Duodenal mucosa (tissue), 2 donors: ENCODE measurements around the gene LLCFC1.

ENCODE experiments used
- H3K27ac ChIP-seq: one replicate; pipeline ENCODE4 v1.7.0; 2013; ENCODE audit warnings: low read depth, low read length
- H3K27me3 ChIP-seq, 2 donors: one replicate each; pipeline ENCODE4 v1.7.0; 2013; ENCODE audit warnings: low read length in 2 of 2, control low read depth in 1 of 2; ENCODE audit not compliant: insufficient read depth in 2 of 2, control insufficient read depth in 1 of 2
- H3K36me3 ChIP-seq, 2 donors: one replicate each; pipeline ENCODE4 v1.7.0; 2013; ENCODE audit warnings: low read length in 2 of 2, control low read depth in 1 of 2; ENCODE audit not compliant: insufficient read depth in 2 of 2, control insufficient read depth in 1 of 2
- H3K4me1 ChIP-seq, 2 donors: one replicate each; pipeline ENCODE4 v1.7.0; 2013; ENCODE audit warnings: low read length in 2 of 2, control low read depth in 1 of 2; ENCODE audit not compliant: insufficient read depth in 2 of 2, control insufficient read depth in 1 of 2
- H3K4me3 ChIP-seq, 2 donors: one replicate each; pipeline ENCODE4 v1.7.0; 2013; ENCODE audit warnings: low read length in 2 of 2, low read depth in 1 of 2
- H3K9ac ChIP-seq, 2 donors: one replicate each; pipeline ENCODE4 v1.7.0; 2013; ENCODE audit warnings: low read length in 2 of 2, low read depth in 1 of 2
- H3K9me3 ChIP-seq, 2 donors: one replicate each; pipeline ENCODE4 v1.7.0; 2013; ENCODE audit warnings: low read length in 2 of 2, control low read depth in 1 of 2; ENCODE audit not compliant: control insufficient read depth in 1 of 2

The LLCFC1 gene

DNA sequence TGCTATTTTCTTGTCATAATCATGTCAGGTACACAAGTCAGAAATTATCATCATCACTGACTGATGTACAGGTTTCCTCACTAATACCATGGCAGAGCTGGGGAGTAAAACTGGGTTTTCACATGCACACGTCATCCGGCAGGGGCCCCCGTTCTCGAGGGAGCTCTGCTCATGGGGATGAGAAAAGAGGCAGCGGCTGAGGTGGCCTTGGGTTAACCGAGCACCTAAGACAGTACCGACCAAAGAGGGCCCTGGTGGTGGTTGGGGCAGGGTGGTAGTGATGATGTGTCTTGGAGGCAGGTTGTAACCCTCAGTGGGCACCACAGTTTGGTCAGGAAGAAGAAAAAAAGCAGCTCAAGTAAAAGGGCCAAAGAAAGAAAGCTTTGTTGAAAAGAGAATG lies 41.6 kb upstream of the LLCFC1 start:
- Histone ChIP-seq H3K36me3 (no peaks in the 10 kb centered on the region), H3K9ac (no peak overlapping the region), H3K4me1 (peaks cover 28 to 31% of the 10 kb centered on the region in 2 donors), H3K4me3 (no peak overlapping the region), H3K27me3 (no peaks in the 10 kb centered on the region), H3K27ac (no peak overlapping the region), H3K9me3 (no peaks in the 10 kb centered on the region)

DNA sequence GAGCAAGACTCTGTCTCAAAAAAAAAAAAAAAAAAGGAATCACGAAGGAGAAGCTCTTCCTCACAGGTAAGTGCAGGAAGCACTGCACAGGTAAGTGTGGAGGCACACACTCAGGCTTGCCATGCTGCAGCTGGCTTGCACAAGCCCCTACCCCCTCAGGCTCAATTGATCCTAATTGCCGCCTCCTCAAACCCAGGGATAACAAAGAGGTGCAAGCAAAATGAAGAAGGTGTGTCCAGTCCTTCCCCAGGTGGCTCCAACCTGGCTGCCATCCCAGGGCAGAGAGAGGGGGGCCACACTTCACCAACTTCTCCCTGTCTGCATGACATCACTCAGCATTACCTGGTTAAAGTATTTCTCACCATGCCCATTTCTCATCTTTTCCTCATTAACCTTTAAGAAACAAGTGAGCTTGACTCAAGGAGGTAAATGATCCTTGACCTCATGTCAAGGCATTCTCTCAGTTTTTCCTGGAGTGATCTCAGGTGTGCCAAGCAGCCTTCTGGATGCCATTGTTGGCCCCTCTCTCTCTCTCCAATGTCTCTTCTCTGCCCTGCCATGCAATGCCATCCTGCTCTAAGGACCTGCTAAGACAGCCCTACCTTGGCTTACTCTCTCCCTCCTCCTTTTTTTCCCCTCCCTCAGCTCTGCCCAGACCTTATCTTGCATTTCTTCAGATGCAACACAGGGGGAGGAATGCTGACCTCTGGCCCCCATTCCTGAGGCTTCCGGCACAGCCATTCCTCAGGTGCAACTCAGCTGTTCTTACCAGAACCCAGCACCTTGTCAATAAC lies 40.7 kb upstream of the LLCFC1 start:
- H3K27me3 ChIP-seq = no peaks in the 10 kb centered on the region

DNA sequence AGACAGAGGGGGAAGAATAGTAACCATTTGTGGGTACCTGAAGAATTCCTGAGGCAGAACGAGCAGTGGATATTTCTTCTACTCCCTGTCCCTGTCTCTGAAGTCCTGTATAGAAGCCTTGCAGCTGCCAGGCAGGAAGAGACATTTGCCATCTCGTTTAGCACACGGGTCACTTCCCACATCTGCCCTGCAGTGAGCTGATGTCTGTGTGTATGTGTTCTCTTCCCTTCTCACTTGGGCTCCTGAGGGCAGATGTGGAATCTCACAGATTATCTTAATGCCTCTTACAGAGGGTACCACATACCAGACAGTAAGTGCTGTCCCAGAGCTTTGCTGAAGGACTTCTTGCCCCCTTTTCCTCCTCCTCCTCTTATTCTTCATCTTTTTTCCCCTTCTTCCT lies 39.6 kb upstream of the LLCFC1 start:
- Histone ChIP-seq H3K27ac (no peak overlapping the region), H3K36me3 (no peaks in the 10 kb centered on the region), H3K9me3 (peaks cover 0 to 4% of the 10 kb centered on the region in 2 donors), H3K4me1 (peaks cover 20% of the 10 kb centered on the region in 2 donors), H3K27me3 (no peaks in the 10 kb centered on the region), H3K4me3 (no peak overlapping the region), H3K9ac (no peak overlapping the region)

More for the DNA sequence above, 40.7 kb upstream of the LLCFC1 start:
- Histone ChIP-seq H3K9me3 (no peaks in the 10 kb centered on the region), H3K9ac (no peak overlapping the region), H3K4me3 (no peak overlapping the region), H3K4me1 (peaks cover 23% of the 10 kb centered on the region in 2 donors), H3K27ac (no peak overlapping the region), H3K36me3 (no peaks in the 10 kb centered on the region)

- Histone ChIP-seq H3K36me3 (no peaks in the 10 kb centered on the region), H3K9ac (no peak overlapping the region), H3K27me3 (no peaks in the 10 kb centered on the region), H3K27ac (no peak overlapping the region), H3K4me3 (no peak overlapping the region), H3K9me3 (peaks cover 0 to 6% of the 10 kb centered on the region in 2 donors), H3K4me1 (peaks cover 8 to 9% of the 10 kb centered on the region in 2 donors)
Observed at GRCh38 chr7:142901426-142902259, 37.6 kb upstream of the LLCFC1 start.

DNA sequence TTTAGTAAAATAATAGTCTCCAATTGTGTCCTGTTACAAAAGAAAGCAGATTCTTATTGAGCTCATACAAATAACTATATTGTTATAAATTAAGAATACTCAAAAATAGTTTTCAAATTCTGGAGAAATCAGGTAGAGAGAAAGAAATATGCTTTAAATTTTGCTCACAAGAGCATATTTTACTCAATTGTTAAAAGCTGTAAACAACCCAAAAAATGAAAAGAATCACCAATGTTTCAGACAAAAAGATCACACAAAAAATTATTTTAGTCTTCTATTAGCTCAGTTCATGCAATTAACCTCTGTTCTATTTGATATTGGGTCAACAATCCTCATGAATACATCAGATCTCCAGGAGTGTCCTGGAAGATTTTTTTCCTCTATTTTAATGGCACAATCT lies 35.2 kb upstream of the LLCFC1 start:
- Histone ChIP-seq H3K27me3 (no peaks in the 10 kb centered on the region), H3K27ac (no peak overlapping the region), H3K9me3 (peaks cover 0 to 6% of the 10 kb centered on the region in 2 donors), H3K9ac (no peak overlapping the region), H3K36me3 (no peaks in the 10 kb centered on the region), H3K4me3 (no peak overlapping the region), H3K4me1 (peaks cover 7 to 10% of the 10 kb centered on the region in 2 donors)

DNA sequence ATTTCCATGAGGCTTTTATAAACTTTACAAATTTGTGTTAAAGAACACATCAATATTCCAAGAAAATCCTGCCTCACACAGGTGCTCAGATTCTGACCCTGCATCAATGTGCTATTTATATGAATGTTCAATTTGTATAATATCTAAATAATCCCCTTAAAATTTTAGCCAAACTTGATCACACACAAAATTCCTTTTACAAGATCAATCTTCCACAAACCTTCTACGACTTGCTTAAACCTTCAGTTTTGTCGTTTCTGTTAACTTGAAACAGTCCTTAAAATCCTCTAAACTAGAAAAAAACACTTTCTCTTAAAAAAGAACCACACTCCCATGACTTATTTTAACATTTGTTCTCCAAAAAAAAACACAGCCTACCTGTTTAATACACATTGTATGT lies 33.5 kb upstream of the LLCFC1 start:
- Histone ChIP-seq H3K4me3 (no peak overlapping the region), H3K36me3 (no peaks in the 10 kb centered on the region), H3K27ac (no peak overlapping the region), H3K9ac (no peak overlapping the region), H3K27me3 (no peaks in the 10 kb centered on the region), H3K9me3 (peaks cover 0 to 6% of the 10 kb centered on the region in 2 donors), H3K4me1 (peaks cover 18 to 22% of the 10 kb centered on the region in 2 donors)

DNA sequence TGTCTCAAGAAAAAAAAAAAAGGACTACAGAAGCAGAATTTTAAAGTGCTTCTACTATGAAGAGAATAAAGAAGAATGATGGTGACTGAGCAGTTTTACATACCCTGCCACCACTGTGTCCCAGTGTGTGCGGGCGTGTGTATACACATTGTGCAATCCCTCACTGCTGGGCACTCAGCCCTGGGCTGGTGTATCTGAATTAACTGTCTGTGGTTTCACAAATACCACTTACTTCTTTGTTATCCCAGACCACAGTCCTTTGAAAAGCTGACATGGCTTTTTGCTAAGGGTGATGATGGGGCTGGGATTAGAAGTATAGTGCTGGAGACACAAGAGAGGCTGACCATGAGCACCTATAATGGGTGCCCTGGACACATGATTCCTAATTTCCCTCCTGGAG lies 32.6 kb upstream of the LLCFC1 start:
- Histone ChIP-seq H3K4me3 (no peak overlapping the region), H3K9ac (no peak overlapping the region), H3K27me3 (peaks cover 0 to 4% of the 10 kb centered on the region in 2 donors), H3K9me3 (peaks cover 0 to 6% of the 10 kb centered on the region in 2 donors), H3K27ac (no peak overlapping the region), H3K4me1 (peaks cover 25 to 31% of the 10 kb centered on the region in 2 donors), H3K36me3 (no peaks in the 10 kb centered on the region)

GRCh38 chr7:142908290-142908689 lies 31.0 kb upstream of the LLCFC1 start:
- H3K9me3 ChIP-seq = peaks cover 0 to 6% of the 10 kb centered on the region in 2 donors
- H3K4me3 ChIP-seq = no peak overlapping the region
- H3K27me3 ChIP-seq = peaks cover 0 to 4% of the 10 kb centered on the region in 2 donors
- H3K27ac ChIP-seq = no peak overlapping the region
- peaks cover 25 to 34% of the 10 kb centered on the region in 2 donors for H3K4me1 ChIP-seq
- H3K36me3 ChIP-seq = no peaks in the 10 kb centered on the region
- H3K9ac ChIP-seq = no peak overlapping the region

DNA sequence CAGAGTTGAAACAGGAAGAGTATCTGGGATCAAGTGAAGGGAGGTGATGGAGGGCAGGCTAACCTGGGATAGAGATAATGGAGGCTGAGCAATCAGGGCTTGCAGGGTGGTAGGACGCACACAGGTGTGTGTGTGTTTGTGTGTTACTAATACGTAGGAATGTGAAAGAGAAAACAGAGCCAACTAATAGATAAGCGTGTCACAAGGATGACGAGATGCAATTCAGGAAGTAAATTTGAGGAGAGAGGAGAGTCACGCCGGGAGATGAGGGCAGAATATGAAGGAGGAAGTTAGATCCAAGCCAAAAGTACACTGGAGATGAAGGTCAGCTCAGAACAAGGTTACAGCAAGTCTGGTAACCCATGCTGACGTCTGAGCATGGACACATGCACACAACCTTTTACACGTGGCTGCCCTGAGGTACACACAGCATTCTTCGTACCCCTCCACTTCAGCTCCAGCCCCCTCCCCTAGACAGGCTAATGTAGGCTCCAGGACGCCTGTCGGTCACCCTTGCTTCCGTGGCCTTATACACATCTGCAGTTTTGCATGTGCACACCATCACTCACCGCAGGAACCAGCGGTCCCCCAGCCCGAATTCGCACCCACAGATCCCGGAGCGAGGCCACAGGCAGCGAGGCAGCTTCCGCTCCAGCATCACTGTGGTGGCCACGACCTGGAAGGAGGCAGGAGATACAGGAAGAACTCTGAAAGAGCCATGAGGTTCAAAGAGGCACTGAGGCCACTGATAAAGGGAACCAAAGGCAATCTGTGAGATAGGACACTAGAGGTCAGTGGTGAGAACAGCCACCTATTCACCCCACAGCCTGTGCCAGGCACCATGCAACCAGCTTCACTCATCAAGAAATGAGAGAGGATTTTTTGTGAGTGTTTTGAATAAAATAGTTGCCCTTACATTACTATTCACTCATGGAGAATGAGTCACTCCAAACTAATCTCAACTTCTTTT lies 30.1 kb upstream of the LLCFC1 start:
- Histone ChIP-seq H3K27me3 (peaks cover 0 to 4% of the 10 kb centered on the region in 2 donors), H3K9ac (peak overlapping the region; percentile 27 to 44), H3K4me3 (peak overlapping the region in 1 of 2 donors; percentile 7), H3K4me1 (peaks cover 25 to 43% of the 10 kb centered on the region in 2 donors), H3K36me3 (no peaks in the 10 kb centered on the region), H3K27ac (peak overlapping the region; percentile 16), H3K9me3 (peaks cover 0 to 6% of the 10 kb centered on the region in 2 donors)
